GM12878 (cell line): ENCODE data around the gene MALRD1. TPM values are rescaled to one million over a fixed set of nuclear protein-coding genes. Genes with fewer than 3 reads are reported as not detected.

Experiments
- ATAC-seq: fragments of 200-7000 bp; cut with Tn5 transposase; 3 replicates; pipeline ENCODE4 v1.9.1; 2020; ENCODE audit warnings: mild to moderate bottlenecking, moderate library complexity
- BruUV-seq: library from RNA; stranded (reverse); fragments of 400-500 nt; replicated peaks from 2 replicates; lab custom pipeline; 2021; lab: Mats Ljungman, UMichigan
- CTCF ChIA-PET: fragments of 300-600 bp; sonication (Branson Sonifier 250); formaldehyde crosslinking; extraction: SDS; loops from one replicate; lab custom pipeline; 2021; ENCODE audit warnings: inconsistent platforms; lab: Yijun Ruan, JAX
- POLR2A ChIA-PET: fragments of 350-600 bp; formaldehyde crosslinking; extraction: SDS; loops from one replicate; lab custom pipeline; 2021; ENCODE audit warnings: inconsistent platforms; lab: Charles Lee
- RAD21 ChIA-PET: fragments of 300-600 bp; sonication (Branson Sonifier 250); formaldehyde crosslinking; loops from one replicate; lab custom pipeline; 2023; ENCODE audit warnings: antibody characterized with exemption; ENCODE audit not compliant: unreplicated experiment; lab: Charles Lee
- SMC1A ChIA-PET: fragments of 300-600 bp; sonication (Branson Sonifier 250); formaldehyde crosslinking; loops from one replicate; lab custom pipeline; 2023; ENCODE audit not compliant: unreplicated experiment, uncharacterized antibody; lab: Charles Lee
- DNase-seq: peaks from one replicate; pipeline ENCODE4 v3.0.0-alpha.2; 2011; ENCODE audit warnings: low read depth, low spot score
- FAIRE-seq: peaks from 3 replicates; lab custom pipeline; 2011; peaks lifted over from hg19 to GRCh38; lab: Jason Lieb, UNC
- H2AFZ ChIP-seq: 2 replicates; pipeline ENCODE4 v1.6.0; 2011; ENCODE audit warnings: low read depth, low read length, control low read depth; ENCODE audit not compliant: control insufficient read depth
- H3K27ac ChIP-seq: 2 replicates; pipeline ENCODE4 v1.5.1; 2011; ENCODE audit warnings: control low read depth; ENCODE audit not compliant: control insufficient read depth, insufficient read depth
- H3K27me3 ChIP-seq, 2 experiments: replicated peaks in 1 of 2; 2 replicates each; pipeline versions ENCODE4 v1.6.0 to v1.6.1; 2011; ENCODE audit warnings: low read length in 1 of 2; ENCODE audit not compliant: control insufficient read depth in 2 of 2, insufficient read depth in 2 of 2
- H3K36me3 ChIP-seq, 2 experiments: 2 replicates each; pipeline ENCODE4 v1.5.1; 2011; ENCODE audit warnings: low read length in 1 of 2; ENCODE audit not compliant: control insufficient read depth in 2 of 2, insufficient read depth in 2 of 2
- H3K4me1 ChIP-seq: 2 replicates; pipeline ENCODE4 v1.6.1; 2011; ENCODE audit warnings: mild to moderate bottlenecking, low read length, moderate library complexity, mixed read lengths; ENCODE audit not compliant: control insufficient read depth, insufficient read depth
- H3K4me2 ChIP-seq: 2 replicates; pipeline ENCODE4 v1.6.0; 2011; ENCODE audit warnings: control low read depth; ENCODE audit not compliant: control insufficient read depth, insufficient read depth
- H3K4me3 ChIP-seq: fragments of 200-600 bp; sonication (generic); 2 replicates; pipeline ENCODE4 v1.5.1; 2016
- H3K79me2 ChIP-seq: 2 replicates; pipeline ENCODE4 v1.6.0; 2011; ENCODE audit warnings: low read length; ENCODE audit not compliant: control insufficient read depth, insufficient read depth
- H3K9ac ChIP-seq: 2 replicates; pipeline ENCODE4 v1.8.0; 2011; ENCODE audit warnings: low read length, control low read depth, mixed read lengths; ENCODE audit not compliant: control insufficient read depth, insufficient read depth
- H3K9me3 ChIP-seq: replicated peaks from 3 replicates; pipeline ENCODE4 v1.5.1; 2011; ENCODE audit warnings: mild to moderate bottlenecking, low read length; ENCODE audit not compliant: control insufficient read depth, insufficient read depth
- H4K20me1 ChIP-seq: 2 replicates; pipeline ENCODE4 v1.6.0; 2011; ENCODE audit not compliant: control insufficient read depth, insufficient read depth
- BCL11A ChIP-seq: IDR thresholded peaks from 2 replicates; pipeline ENCODE4 v1.6.1; 2011; ENCODE audit warnings: low read depth, low read length
- BRCA1 ChIP-seq: IDR thresholded peaks from 2 replicates; pipeline ENCODE4 v1.6.1; 2011; ENCODE audit warnings: low read depth, low read length, improper control_type of control experiment
- CEBPB ChIP-seq, 2 experiments: fragments of 150-350 bp in 1 of 2; IDR thresholded peaks; 2 replicates each; pipeline ENCODE4 v1.6.1; 2012 to 2014; ENCODE audit warnings: low read depth in 2 of 2, low read length in 2 of 2, borderline replicate concordance in 1 of 2, inconsistent platforms in 1 of 2
- CHD1 ChIP-seq: IDR thresholded peaks from 2 replicates; pipeline ENCODE4 v1.6.1; 2012; ENCODE audit warnings: low read depth, low read length, improper control_type of control experiment
- HCFC1 ChIP-seq: fragments of 150-350 bp; IDR thresholded peaks from 2 replicates; pipeline ENCODE4 v1.6.1; 2014; ENCODE audit warnings: low read length
- MTA3 ChIP-seq: IDR thresholded peaks from 2 replicates; pipeline ENCODE4 v1.6.1; 2012; ENCODE audit warnings: low read length, inconsistent platforms, borderline replicate concordance
- MXI1 ChIP-seq: fragments of 150-350 bp; IDR thresholded peaks from 2 replicates; pipeline ENCODE4 v1.6.1; 2011; ENCODE audit warnings: low read depth, mild to moderate bottlenecking, inconsistent platforms, low read length, improper control_type of control experiment
- NFIC ChIP-seq: IDR thresholded peaks from 2 replicates; pipeline ENCODE4 v1.6.1; 2012; ENCODE audit warnings: low read depth, mild to moderate bottlenecking, inconsistent platforms, low read length, moderate library complexity
- POLR2AphosphoS2 ChIP-seq: IDR thresholded peaks from 2 replicates; pipeline ENCODE4 v1.6.1; 2011; ENCODE audit warnings: low read depth, mild to moderate bottlenecking, low read length, improper control_type of control experiment, moderate library complexity
- RCOR1 ChIP-seq: conservative IDR thresholded peaks from 2 replicates; pipeline ENCODE4 v1.6.1; 2012; ENCODE audit warnings: low read depth, low read length, improper control_type of control experiment
- SRF ChIP-seq, 2 experiments: IDR thresholded peaks; 2 replicates each; pipeline ENCODE4 v1.6.1; 2011; ENCODE audit warnings: low read depth in 2 of 2, low read length in 2 of 2, mild to moderate bottlenecking in 1 of 2, moderate library complexity in 1 of 2
- WRNIP1 ChIP-seq: IDR thresholded peaks from 2 replicates; pipeline ENCODE4 v1.6.1; 2011; ENCODE audit warnings: low read depth, low read length, improper control_type of control experiment, borderline replicate concordance
- ZNF384 ChIP-seq: IDR thresholded peaks from 2 replicates; pipeline ENCODE4 v1.6.1; 2012; ENCODE audit warnings: low read depth, mild to moderate bottlenecking, low read length, improper control_type of control experiment, borderline replicate concordance
- ZSCAN29 ChIP-seq: fragments of 450-650 bp; IDR thresholded peaks from 2 replicates; pipeline ENCODE4 v1.6.1; 2017; ENCODE audit warnings: mild to moderate bottlenecking, moderate library complexity
- WGBS: methylation state at CpG from one replicate; pipeline ENCODE4 v1.1.6; 2016; ENCODE audit warnings: low lambda C conversion rate; ENCODE audit not compliant: insufficient replicate concordance, insufficient coverage; ENCODE audit errors: missing lambda C conversion rate; 5-methylcytosine and 5-hydroxymethylcytosine counted together
- in situ Hi-C: fragments of 300-500 bp; cut with MboI; formaldehyde crosslinking; loops from 9 replicates; pipeline ENCODE4 v1.14.3; 2018; ENCODE audit warnings: mixed read lengths
- intact Hi-C: fragments of 100-400 bp; cut with micrococcal nuclease; formaldehyde crosslinking; loops from one replicate; pipeline ENCODE4 v1.14.2; 2022; ENCODE audit not compliant: unreplicated experiment
- polyA plus RNA-seq, 11 experiments: library from polyadenylated mRNA; depleted of rRNA in 4 of 11; unstranded in 6 of 11; stranded (reverse) in 5 of 11; fragments of >200 nt; fragmentation: Nextera tagmentation in 4 of 11; fragmentation: Illumina TruSeq in 1 of 11; extraction: Ambion mirVana in 4 of 11; extraction: Trizol in 1 of 11; gene quantifications; 1 replicate in 1 of 11; 2 replicates in 10 of 11; pipeline versions ENCODE4 v1.2.1 to v1.2.3, GENCODE V29; 2011 to 2016; ENCODE audit warnings: inconsistent platforms in 2 of 11, missing spikeins in 2 of 11, low read depth in 1 of 11
- total RNA-seq, 4 experiments: library from RNA; depleted of rRNA in 3 of 4; stranded (reverse); fragments of >200 nt in 3 of 4; fragmentation: Illumina TruSeq in 1 of 4; extraction: Trizol in 1 of 4; gene quantifications; 2 replicates each; pipeline versions ENCODE4 v1.2.1 to v1.2.3, GENCODE V29; 2013 to 2021
- TF ChIP-seq, protein P1 (sequence below): IDR thresholded peaks from 2 replicates; pipeline ENCODE4 v1.6.1; 2012; ENCODE audit warnings: improper control_type of control experiment, low read depth, low read length; ENCODE audit not compliant: insufficient replicate concordance
- TF ChIP-seq, protein P2 (sequence below): fragments of 450-650 bp; IDR thresholded peaks from 2 replicates; pipeline ENCODE4 v1.6.1; 2017; ENCODE audit warnings: low read depth, mild to moderate bottlenecking, moderate library complexity

The MALRD1 gene
- total and polyA plus RNA-seq, 10 of the 15 experiments (the other 5 are each of a cell fraction or from before 2014, with no cell fraction given): 0.12 to 6.6 (median 0.26) TPM; not detected in 2

DNA sequence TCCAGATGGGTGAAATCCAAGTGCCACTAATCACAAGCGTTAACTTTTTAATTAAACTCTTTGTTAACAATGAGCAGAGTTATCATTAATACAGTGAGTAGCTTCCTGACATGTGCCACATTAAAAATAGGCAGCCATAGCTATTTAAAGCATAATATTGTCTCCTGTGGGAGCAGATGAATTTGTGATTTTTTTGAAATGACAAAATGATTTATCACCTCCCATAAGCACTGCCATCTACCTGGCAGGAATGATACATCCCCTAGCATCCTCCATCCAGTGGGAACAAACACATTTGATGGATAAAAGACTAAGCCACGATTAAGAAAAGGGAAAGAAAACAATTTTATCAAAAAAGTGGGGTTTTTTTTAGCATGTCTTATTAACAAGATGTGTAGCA lies 605.3 kb downstream of the MALRD1 start:
- WGBS: 4% methylated on average over 2 of the region's 2 CpGs
- RAD21 ChIA-PET: no interaction called here
- H2AFZ ChIP-seq: no peak overlapping the region
- SMC1A ChIA-PET: interaction anchor here (0.7 to 1.1 kb wide), 3 partner anchors 13 to 250 kb away, joined by 3 read pairs; no protein-coding TSS in a partner anchor
- no peaks in the 10 kb centered on the region for H3K36me3 ChIP-seq
- H3K4me3 ChIP-seq: no peak overlapping the region
- CTCF ChIA-PET: interaction anchor here (0.5 kb wide), 1 partner anchor 860 kb away, joined by 3 read pairs; no protein-coding TSS in a partner anchor
- no peak overlapping the region for H3K4me2 ChIP-seq
- no peak for ATAC-seq
- in situ Hi-C loops: no loop called here
- intact Hi-C loops: no loop called here
- no peaks in the 10 kb centered on the region for H3K79me2 ChIP-seq
- no TSS peak for BruUV-seq
- no peaks in the 10 kb centered on the region for H3K4me1 ChIP-seq
- no peak for FAIRE-seq
- H4K20me1 ChIP-seq: no peaks in the 10 kb centered on the region
- POLR2A ChIA-PET: no interaction called here
- no peak overlapping the region for H3K9ac ChIP-seq
- no peak for DNase-seq
- no peak overlapping the region for H3K27ac ChIP-seq
- H3K27me3 ChIP-seq: no peaks in the 10 kb centered on the region
- H3K9me3 ChIP-seq: no peaks in the 10 kb centered on the region
- TF ChIP-seq, protein P1, sequence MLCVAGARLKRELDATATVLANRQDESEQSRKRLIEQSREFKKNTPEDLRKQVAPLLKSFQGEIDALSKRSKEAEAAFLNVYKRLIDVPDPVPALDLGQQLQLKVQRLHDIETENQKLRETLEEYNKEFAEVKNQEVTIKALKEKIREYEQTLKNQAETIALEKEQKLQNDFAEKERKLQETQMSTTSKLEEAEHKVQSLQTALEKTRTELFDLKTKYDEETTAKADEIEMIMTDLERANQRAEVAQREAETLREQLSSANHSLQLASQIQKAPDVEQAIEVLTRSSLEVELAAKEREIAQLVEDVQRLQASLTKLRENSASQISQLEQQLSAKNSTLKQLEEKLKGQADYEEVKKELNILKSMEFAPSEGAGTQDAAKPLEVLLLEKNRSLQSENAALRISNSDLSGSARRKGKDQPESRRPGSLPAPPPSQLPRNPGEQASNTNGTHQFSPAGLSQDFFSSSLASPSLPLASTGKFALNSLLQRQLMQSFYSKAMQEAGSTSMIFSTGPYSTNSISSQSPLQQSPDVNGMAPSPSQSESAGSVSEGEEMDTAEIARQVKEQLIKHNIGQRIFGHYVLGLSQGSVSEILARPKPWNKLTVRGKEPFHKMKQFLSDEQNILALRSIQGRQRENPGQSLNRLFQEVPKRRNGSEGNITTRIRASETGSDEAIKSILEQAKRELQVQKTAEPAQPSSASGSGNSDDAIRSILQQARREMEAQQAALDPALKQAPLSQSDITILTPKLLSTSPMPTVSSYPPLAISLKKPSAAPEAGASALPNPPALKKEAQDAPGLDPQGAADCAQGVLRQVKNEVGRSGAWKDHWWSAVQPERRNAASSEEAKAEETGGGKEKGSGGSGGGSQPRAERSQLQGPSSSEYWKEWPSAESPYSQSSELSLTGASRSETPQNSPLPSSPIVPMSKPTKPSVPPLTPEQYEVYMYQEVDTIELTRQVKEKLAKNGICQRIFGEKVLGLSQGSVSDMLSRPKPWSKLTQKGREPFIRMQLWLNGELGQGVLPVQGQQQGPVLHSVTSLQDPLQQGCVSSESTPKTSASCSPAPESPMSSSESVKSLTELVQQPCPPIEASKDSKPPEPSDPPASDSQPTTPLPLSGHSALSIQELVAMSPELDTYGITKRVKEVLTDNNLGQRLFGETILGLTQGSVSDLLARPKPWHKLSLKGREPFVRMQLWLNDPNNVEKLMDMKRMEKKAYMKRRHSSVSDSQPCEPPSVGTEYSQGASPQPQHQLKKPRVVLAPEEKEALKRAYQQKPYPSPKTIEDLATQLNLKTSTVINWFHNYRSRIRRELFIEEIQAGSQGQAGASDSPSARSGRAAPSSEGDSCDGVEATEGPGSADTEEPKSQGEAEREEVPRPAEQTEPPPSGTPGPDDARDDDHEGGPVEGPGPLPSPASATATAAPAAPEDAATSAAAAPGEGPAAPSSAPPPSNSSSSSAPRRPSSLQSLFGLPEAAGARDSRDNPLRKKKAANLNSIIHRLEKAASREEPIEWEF: no peak
- TF ChIP-seq, protein P2, sequence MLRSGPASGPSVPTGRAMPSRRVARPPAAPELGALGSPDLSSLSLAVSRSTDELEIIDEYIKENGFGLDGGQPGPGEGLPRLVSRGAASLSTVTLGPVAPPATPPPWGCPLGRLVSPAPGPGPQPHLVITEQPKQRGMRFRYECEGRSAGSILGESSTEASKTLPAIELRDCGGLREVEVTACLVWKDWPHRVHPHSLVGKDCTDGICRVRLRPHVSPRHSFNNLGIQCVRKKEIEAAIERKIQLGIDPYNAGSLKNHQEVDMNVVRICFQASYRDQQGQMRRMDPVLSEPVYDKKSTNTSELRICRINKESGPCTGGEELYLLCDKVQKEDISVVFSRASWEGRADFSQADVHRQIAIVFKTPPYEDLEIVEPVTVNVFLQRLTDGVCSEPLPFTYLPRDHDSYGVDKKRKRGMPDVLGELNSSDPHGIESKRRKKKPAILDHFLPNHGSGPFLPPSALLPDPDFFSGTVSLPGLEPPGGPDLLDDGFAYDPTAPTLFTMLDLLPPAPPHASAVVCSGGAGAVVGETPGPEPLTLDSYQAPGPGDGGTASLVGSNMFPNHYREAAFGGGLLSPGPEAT: no peak
- no peak for TF ChIP-seq RCOR1
- no peak for TF ChIP-seq MTA3
- TF ChIP-seq HCFC1: no peak
- TF ChIP-seq POLR2AphosphoS2: no peak
- no peak for TF ChIP-seq ZNF384
- no peak for TF ChIP-seq BRCA1
- TF ChIP-seq MXI1: no peak
- no peak for TF ChIP-seq WRNIP1
- no peak for TF ChIP-seq SRF (IDR thresholded peaks at IDR 0.05; ENCODE audit: low read depth in 2 of 2, low read length in 2 of 2)
- TF ChIP-seq BCL11A: no peak
- no peak for TF ChIP-seq NFIC
- TF ChIP-seq ZSCAN29: no peak
- no peak for TF ChIP-seq CHD1
- TF ChIP-seq CEBPB (IDR thresholded peaks at IDR 0.05; ENCODE audit: borderline replicate concordance in 1 of 2, low read depth in 2 of 2, low read length in 2 of 2): no peak
